OCI-M2 (cell line): Measurements from ENCODE around the gene FLOT2.
"Not testable (repeated sequence)": the region's sequence is repeated elsewhere in the genome, so short reads cannot be mapped to it uniquely, and the experiment has no call there.

Experiments used
- DNase-seq: peaks from one replicate; lab custom pipeline; 2025; ENCODE audit not compliant: unreplicated experiment; lab: John Stamatoyannopoulos, UW

The FLOT2 gene

DNA sequence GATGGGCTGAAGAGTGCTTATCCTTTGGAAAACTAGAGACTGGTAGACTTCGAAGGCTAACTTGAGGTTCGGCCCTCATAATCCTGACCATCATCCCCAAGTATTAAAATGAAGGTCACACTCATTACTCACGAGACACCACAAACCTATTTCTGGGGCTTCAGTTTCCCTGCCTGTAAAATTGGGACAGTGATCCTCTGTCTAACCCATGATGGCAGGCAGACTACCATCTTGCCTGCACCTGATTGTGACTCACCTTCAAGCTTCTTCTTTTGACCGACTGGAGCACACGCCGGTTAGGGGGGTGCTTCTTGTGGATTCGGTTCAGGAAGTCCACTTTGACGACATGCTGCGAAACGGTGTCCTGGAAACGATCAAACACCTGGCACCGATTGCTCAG, 19.5 kb upstream of the FLOT2 start:
- no peak for DNase-seq

- DNase-seq, result no peak
These were observed 18.9 kb upstream of the FLOT2 start for GRCh38 chr17:28916302-28916934.

GRCh38 chr17:28912938-28913333, 15.4 kb upstream of the FLOT2 start:
- DNase-seq, result no peak

- DNase-seq, result no peak
These were observed 14.9 kb upstream of the FLOT2 start for GRCh38 chr17:28912281-28912937.

- DNase-seq, result no peak
These were observed 14.0 kb upstream of the FLOT2 start for GRCh38 chr17:28911411-28912045.

GRCh38 chr17:28910534-28910933, 13.0 kb upstream of the FLOT2 start:
- no peak for DNase-seq

- no peak for DNase-seq
These were observed 11.2 kb upstream of the FLOT2 start for GRCh38 chr17:28908640-28909167.

DNA sequence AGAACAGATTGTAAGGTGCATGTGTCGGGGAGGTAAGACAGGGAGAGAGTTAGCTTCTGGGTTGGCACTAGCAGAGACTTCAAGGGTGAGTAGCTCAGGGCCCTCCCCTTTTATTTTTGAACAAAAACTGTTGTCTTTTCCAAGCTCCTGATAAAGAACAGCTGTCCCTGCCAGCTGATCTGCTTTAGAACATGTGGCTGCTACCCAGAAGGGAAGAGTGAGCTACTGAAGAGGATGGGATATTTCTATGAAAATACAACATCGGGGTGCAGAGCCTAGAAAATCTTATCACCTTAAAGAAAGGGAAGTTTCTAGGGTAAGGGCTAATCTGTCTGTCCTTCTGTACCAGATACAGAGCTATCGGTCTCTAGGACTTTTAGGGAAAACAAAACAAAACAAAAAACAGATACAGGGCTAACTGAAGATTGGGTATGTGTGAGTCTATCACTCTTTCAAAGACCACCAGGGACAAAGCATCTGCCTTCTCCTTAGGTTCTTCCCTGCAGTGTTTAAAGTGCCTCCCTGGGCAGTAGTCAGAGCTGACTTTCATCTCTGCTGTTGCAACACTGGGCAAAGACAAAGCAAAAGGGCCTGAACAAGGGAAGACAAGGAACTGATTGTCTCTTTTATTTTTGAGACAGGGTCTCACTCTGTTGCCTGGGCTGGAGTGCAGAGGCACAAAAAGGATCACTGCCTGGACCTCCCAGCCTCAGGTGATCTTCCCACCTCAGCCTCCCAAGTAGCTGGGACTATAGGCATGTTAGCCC, 10.4 kb upstream of the FLOT2 start:
- peak; percentile 40 for DNase-seq

DNA sequence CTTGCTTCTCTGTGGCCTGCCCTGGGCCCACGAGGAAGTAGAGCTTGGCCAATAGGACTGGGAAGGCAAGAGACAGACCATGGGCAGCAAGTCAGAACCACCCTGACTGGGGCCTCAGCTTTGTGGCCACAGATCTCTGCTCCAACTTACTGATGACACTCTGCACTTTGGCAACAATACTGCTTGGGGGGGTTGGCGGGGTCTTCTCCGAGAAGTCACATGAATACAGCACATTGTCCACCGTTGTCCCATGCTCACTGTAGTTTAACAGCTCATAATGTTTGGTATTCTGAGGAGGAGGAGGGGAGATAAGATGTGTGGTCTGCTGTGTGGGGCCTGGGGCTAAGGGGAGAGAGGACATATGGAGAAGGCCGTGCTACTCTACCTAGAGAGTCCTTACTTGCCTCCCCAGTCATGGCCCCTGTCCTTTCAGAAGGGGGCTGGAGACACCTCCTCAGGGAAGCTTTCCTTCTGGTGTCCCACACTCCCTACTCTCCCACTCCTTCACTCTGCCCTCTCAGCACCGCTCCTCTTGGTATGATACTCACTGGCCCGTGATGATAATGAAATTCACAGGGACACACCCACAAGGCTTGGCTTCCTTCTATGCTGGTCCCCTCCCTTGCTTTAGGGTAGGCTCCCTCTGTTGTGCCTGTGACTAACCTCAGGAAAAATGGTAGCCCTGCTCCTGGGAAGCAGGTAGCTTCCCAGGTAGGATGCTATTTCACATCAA, 9.3 kb upstream of the FLOT2 start:
- peak; percentile 76 for DNase-seq

DNA sequence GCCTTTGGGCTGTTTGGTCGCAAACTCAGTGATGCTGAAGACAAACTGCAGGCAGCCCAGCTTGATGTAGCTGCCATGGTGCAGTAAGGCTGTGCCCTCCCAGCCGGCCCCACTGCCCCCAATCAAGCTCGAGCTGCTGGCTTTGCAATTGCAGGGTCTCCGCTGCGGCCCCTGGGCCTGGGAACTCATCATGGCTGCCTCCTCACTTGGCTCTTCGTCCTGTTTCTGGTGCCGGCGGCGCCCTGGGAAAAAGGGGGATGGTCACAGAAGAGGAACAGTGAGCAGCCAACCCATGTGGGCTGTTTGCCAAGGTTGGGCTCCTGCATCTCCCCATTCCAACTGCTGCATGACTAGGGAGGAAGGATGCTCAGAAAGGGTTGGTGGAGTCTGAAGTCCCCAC, 8.7 kb upstream of the FLOT2 start:
- DNase-seq, result no peak

- DNase-seq, result no peak
These were observed 7.3 kb upstream of the FLOT2 start for GRCh38 chr17:28904800-28905199.

GRCh38 chr17:28903546-28903841, 6.0 kb upstream of the FLOT2 start:
- not testable (repeated sequence) for DNase-seq

DNA sequence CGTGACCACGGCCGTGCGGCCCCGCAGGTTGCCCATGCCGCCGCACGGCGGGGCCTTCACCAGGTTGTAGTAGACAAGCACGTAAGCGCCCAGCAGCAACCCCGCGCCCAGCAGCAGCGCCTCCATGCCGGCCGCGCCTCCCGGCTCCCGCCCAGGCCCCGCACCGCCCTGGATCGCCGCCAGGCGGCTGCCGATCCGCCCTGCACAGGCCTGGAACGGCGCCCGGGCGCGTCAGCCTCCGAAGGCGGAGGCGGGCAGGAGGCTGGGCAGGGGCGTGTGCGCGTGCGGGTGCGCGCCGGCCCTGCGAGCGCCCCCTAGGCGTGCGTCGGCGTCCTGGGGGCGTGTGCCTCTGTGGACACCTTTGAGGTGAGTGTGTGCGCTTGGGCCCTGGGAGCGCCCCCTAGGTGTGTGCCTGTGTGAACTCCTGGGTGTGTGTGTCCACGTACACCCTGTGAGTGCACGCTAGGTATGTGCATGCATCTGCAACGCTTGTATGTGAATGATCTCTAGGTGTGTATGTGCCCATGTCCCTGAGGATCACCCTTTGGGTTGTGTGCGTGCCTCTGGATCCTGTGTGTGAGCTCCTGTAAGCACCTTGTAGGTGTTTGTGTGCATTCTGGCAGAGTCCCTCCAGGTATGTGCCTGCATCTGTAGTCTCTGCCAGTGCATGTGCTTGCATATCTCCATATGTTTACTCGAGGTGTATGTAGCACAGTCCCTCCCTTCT, 5.4 kb upstream of the FLOT2 start, which contains the start of gene DHRS13:
DHRS13 (minus strand) TSS at position 261 of the 727 bp plus-strand sequence; CDS start at position 126, 135 bp downstream.
- no peak for DNase-seq

GRCh38 chr17:28901866-28902818, 4.6 kb upstream of the FLOT2 start:
- DNase-seq, result no peak

GRCh38 chr17:28900986-28901726, 3.6 kb upstream of the FLOT2 start:
- no peak for DNase-seq

GRCh38 chr17:28899212-28899815, 1.8 kb upstream of the FLOT2 start:
- no peak for DNase-seq

- no peak for DNase-seq
These were observed 1.0 kb upstream of the FLOT2 start for GRCh38 chr17:28898527-28898955.
